Ishikawa (cell line): Measurements from ENCODE around the gene THAP7.

ENCODE experiments used
- CEBPB ChIP-seq: IDR thresholded peaks from 2 replicates; pipeline ENCODE4 v1.6.1; 2012
- CREB1 ChIP-seq: IDR thresholded peaks from 2 replicates; pipeline ENCODE4 v1.6.1; 2012; ENCODE audit warnings: low read depth
- EGR1 ChIP-seq: IDR thresholded peaks from 2 replicates; pipeline ENCODE4 v1.6.1; 2012
- FOXM1 ChIP-seq: IDR thresholded peaks from 2 replicates; pipeline ENCODE4 v1.6.1; 2012; ENCODE audit warnings: low read depth, borderline replicate concordance
- TAF1 ChIP-seq: IDR thresholded peaks from 2 replicates; pipeline ENCODE4 v1.6.1; 2012; ENCODE audit warnings: low read depth, mild to moderate bottlenecking
- TF ChIP-seq, protein P1 (sequence below): IDR thresholded peaks from 2 replicates; pipeline ENCODE4 v1.6.1; 2012; ENCODE audit warnings: low read depth, mild to moderate bottlenecking
- TF ChIP-seq, protein P2 (sequence below): IDR thresholded peaks from 2 replicates; pipeline ENCODE4 v1.6.1; 2012

DNA sequence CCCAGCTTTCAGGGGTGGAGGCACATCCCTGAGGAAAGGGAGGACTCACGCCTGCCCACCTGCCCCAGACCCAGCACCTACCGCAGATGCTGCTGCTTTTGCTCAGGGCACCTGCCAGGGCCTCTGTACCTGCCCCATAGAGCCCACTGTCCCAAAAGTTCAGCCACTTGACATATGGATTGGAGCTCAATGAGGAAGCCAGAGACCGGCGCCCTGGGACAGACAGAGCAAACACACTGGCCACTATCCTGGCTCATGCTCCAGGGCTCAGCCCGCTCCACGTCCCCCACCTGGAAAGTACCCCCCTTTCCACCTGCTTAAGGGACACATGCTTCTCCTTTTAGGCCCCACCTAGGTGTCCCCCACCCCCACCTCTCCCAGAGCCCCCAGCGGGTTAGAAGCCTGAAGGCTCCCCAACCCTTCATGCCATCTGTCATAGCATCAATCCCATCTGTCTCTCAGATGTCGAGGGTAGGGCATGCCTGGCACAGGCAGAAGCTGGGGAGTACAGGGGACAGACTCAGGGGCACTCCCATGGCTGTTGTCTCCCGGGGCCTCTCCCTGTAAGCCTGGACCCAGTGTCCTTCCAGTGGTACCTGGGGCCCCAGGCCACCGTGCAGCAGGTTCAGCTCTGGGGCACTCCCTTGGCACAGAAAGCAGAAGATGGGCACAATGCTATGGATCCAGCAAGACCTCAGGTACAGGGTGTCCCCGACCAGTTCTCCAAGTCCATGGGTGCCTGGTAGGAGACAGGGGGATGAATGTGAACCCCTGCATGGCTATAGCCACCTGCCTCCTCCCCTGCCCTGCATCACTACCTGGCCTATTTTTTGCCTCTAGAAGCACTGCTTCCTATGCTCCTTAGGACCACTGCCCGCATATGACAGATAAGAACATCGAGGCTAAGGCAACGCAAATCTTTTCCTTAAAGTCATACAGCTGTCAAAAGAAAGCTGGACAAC lies 10.8 kb upstream of the THAP7 start:
- TF ChIP-seq FOXM1 (no peak), EGR1 (no peak), CEBPB (no peak), CREB1 (no peak), TAF1 (no peak)
- TF ChIP-seq, protein P1, sequence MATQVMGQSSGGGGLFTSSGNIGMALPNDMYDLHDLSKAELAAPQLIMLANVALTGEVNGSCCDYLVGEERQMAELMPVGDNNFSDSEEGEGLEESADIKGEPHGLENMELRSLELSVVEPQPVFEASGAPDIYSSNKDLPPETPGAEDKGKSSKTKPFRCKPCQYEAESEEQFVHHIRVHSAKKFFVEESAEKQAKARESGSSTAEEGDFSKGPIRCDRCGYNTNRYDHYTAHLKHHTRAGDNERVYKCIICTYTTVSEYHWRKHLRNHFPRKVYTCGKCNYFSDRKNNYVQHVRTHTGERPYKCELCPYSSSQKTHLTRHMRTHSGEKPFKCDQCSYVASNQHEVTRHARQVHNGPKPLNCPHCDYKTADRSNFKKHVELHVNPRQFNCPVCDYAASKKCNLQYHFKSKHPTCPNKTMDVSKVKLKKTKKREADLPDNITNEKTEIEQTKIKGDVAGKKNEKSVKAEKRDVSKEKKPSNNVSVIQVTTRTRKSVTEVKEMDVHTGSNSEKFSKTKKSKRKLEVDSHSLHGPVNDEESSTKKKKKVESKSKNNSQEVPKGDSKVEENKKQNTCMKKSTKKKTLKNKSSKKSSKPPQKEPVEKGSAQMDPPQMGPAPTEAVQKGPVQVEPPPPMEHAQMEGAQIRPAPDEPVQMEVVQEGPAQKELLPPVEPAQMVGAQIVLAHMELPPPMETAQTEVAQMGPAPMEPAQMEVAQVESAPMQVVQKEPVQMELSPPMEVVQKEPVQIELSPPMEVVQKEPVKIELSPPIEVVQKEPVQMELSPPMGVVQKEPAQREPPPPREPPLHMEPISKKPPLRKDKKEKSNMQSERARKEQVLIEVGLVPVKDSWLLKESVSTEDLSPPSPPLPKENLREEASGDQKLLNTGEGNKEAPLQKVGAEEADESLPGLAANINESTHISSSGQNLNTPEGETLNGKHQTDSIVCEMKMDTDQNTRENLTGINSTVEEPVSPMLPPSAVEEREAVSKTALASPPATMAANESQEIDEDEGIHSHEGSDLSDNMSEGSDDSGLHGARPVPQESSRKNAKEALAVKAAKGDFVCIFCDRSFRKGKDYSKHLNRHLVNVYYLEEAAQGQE = no peak
- TF ChIP-seq, protein P2, sequence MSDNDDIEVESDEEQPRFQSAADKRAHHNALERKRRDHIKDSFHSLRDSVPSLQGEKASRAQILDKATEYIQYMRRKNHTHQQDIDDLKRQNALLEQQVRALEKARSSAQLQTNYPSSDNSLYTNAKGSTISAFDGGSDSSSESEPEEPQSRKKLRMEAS = no peak
